Right lobe of liver (tissue), 4 donors: ENCODE measurements around the gene DNASE1.

ENCODE experiments used
- CTCF ChIP-seq, 4 donors: fragments of 200-600 bp in 3 of 4; fragments of 450-650 bp in 1 of 4; IDR thresholded peaks; one replicate each; pipeline versions ENCODE4 v1.5.1 to v1.8.0; 2016 to 2022; ENCODE audit warnings: antibody characterized with exemption in 4 of 4, mild to moderate bottlenecking in 2 of 4
- POLR2A ChIP-seq: fragments of 450-650 bp; IDR thresholded peaks from one replicate; pipeline ENCODE4 v1.6.1; 2017; ENCODE audit warnings: antibody characterized with exemption, mild to moderate bottlenecking
- donor health status: DM: no; HTN: no; CAD: no.
- donor health status: DM: no; HTN: no; CAD: no.
- donor health status: DM: no; HTN: yes; CAD: no.

- TF ChIP-seq CTCF (IDR thresholded peaks at IDR 0.05) (no peak), POLR2A (no peak)
These were observed 4.8 kb downstream of the DNASE1 start for GRCh38 chr16:3659251-3659650.
